Chondrocyte (in vitro differentiated cells): ENCODE data around the gene FBXO41. TPM values are rescaled to one million over a fixed set of nuclear protein-coding genes. Genes with fewer than 3 reads are reported as not detected.
A peak's percentile ranks its signal among the peaks of the same experiment; 100 is the strongest.

ENCODE experiments used
- DNase-seq: peaks from one replicate; pipeline ENCODE4 v3.0.0; 2021; ENCODE audit warnings: mixed read lengths, low spot score
- H3K27ac Mint-ChIP-seq: one replicate; pipeline ENCODE4 v1.8.0; 2021; ENCODE audit warnings: mild to moderate bottlenecking, moderate library complexity, mixed read lengths; ENCODE audit not compliant: unreplicated experiment
- H3K27me3 Mint-ChIP-seq: 2 replicates; pipeline ENCODE4 v1.8.0; 2021; ENCODE audit warnings: low read depth, mixed read lengths
- H3K36me3 Mint-ChIP-seq: 2 replicates; pipeline ENCODE4 v1.8.0; 2021; ENCODE audit warnings: low read depth, mixed read lengths
- H3K4me1 Mint-ChIP-seq: 2 replicates; pipeline ENCODE4 v1.8.0; 2021; ENCODE audit warnings: low read depth, mild to moderate bottlenecking, mixed read lengths
- H3K4me3 Mint-ChIP-seq: one replicate; pipeline ENCODE4 v1.8.0; 2021; ENCODE audit warnings: mild to moderate bottlenecking, moderate library complexity, mixed read lengths; ENCODE audit not compliant: unreplicated experiment
- H3K9me3 Mint-ChIP-seq: 2 replicates; pipeline ENCODE4 v1.8.0; 2021; ENCODE audit warnings: low read depth, mixed read lengths
- total RNA-seq: library from RNA; stranded (reverse); gene quantifications from 3 replicates; pipeline ENCODE4 v1.2.1, GENCODE V29; 2021
- TF ChIP-seq, protein P1 (sequence below): fragments of 200-600 bp; sonication (generic); IDR thresholded peaks from 2 replicates; pipeline ENCODE4 v1.5.0; 2021; ENCODE audit warnings: antibody characterized with exemption, mild to moderate bottlenecking, moderate library complexity

Gene FBXO41
- total RNA-seq, 1 donor from 2014 or later = 4.0 TPM

DNA sequence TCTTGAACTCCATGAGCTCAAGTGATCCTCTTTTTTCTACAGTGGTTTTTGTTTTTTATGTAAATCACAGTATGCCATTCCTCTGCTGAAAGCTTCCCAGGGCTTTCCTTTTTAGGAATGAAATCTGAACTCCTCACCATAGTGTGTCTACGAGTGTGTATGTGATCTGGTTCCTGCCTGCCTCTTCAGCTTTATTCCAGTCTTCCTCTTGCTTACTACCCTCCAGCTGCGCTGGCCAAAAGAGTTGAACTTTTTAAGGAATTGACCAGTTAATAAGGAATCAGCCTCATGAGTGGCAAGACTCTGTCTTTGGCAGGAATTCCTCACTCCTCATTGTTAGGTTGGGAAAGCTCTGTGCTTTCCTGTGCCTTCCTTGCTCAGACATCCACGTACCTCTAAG, 46.1 kb downstream of the FBXO41 start:
- Mint-ChIP-seq H3K9me3 (no peaks in the 10 kb centered on the region), H3K27me3 (no peaks in the 10 kb centered on the region), H3K36me3 (no peaks in the 10 kb centered on the region), H3K4me3 (no peak overlapping the region), H3K4me1 (peaks cover 40% of the 10 kb centered on the region), H3K27ac (no peak overlapping the region)
- DNase-seq = no peak
- TF ChIP-seq, protein P1, sequence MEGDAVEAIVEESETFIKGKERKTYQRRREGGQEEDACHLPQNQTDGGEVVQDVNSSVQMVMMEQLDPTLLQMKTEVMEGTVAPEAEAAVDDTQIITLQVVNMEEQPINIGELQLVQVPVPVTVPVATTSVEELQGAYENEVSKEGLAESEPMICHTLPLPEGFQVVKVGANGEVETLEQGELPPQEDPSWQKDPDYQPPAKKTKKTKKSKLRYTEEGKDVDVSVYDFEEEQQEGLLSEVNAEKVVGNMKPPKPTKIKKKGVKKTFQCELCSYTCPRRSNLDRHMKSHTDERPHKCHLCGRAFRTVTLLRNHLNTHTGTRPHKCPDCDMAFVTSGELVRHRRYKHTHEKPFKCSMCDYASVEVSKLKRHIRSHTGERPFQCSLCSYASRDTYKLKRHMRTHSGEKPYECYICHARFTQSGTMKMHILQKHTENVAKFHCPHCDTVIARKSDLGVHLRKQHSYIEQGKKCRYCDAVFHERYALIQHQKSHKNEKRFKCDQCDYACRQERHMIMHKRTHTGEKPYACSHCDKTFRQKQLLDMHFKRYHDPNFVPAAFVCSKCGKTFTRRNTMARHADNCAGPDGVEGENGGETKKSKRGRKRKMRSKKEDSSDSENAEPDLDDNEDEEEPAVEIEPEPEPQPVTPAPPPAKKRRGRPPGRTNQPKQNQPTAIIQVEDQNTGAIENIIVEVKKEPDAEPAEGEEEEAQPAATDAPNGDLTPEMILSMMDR = no peak

DNA sequence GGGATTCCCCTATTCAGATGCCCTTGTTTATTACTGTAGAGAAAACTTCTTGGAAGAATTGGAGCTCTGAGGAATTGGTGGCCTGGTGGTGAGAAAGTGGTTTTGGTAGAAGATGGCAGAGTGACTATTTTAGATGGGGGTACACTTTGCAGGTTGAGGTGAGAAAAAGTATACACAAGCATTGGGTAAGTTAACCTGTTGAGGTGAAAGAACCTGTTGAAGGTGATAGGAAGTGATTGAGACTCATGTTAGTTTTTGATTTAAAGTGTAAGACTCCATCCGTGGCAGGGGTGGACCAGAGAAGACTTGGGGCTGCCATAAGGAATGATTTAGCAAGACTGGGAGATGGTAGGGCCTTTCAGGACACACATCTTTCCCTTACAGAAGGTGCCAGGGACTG, 47.1 kb downstream of the FBXO41 start:
- peak overlapping the region; percentile 18 for H3K27ac Mint-ChIP-seq
- no peak overlapping the region for H3K4me3 Mint-ChIP-seq
- H3K9me3 Mint-ChIP-seq = no peaks in the 10 kb centered on the region
- no peaks in the 10 kb centered on the region for H3K36me3 Mint-ChIP-seq
- peaks cover 46% of the 10 kb centered on the region for H3K4me1 Mint-ChIP-seq
- TF ChIP-seq, protein P1 = no peak
- no peak for DNase-seq
- H3K27me3 Mint-ChIP-seq = no peaks in the 10 kb centered on the region

DNA sequence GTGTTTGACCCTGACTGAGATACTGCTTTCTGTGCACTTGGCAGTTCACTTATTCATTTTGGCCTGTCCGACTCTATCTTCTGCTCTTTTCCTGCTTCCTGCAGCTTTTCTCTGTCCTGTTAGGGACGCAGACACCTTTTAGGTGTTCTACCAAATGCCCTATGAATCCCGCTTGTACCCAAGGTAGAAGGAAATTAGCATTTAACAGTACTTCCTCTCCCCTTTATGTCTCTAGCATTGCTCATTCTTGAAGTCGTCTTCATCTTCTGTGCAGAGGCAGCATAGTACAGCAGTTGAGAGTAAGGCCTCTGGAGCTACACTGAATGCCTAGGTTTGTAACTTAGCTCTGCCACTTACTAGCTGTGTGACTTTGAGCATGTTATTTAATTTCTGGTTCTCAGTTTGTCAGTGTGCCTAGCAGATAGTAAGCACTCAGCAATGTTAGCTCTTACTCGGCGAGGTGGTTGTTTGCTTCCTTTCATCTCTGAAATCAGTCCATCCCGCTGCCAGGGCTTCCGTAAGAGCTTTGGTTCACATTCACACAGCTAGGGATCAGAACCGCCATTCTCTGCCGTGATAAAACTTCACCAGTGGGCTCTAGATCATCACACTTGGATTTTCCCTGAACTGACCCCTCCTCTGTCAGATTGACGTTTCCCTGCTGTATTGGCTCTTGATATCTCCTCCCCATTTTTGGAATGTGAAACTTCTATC, 48.8 kb downstream of the FBXO41 start:
- Mint-ChIP-seq H3K4me1 (peaks cover 46% of the 10 kb centered on the region), H3K4me3 (peak overlapping the region; percentile 96), H3K27ac (peak overlapping the region; percentile 95), H3K36me3 (no peaks in the 10 kb centered on the region), H3K27me3 (no peaks in the 10 kb centered on the region), H3K9me3 (no peaks in the 10 kb centered on the region)
- no peak for DNase-seq
- TF ChIP-seq, protein P1 = no peak

DNA sequence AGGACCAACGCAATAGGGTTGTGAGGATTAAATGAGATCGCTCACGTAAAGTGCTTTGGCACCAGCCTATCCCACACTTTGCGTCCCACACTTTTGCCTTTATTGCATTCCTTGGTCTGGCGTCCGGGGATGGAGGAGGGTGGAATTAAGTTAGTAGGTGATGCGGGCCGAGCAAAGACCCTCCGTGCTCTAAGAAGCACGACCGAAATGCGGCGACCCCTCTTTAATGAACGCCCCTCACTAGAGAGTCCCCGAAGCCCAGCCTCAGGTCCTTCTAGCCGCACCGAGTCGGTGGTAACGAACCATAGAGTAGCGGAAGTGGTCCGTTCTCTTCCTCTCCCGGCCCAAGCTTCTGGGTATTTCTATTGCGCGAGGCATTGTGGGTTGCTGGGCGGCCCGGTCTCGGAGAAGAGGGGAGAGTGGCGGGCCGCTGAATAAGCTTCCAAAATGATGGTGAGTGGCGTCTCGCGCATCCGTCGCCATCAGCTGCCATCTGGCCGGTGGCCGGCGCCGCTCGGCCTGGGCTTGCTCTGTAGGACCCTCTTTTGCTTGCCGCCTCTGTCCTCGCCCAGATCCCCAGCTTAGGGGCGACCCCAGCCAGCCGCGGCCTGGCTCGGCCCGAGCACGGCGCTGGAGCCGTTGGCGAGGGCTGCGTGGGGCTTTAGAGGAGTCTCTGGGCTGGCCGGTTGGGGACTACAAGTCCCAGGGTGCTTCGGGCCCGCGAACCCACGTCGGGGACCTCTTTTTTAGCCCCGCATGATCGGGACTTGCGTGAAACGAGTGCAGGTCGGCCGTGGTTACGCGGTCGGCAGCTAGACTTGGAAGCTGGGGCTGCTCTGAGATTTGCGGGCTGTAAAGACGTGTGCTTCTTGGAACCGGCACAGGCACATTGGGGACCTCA, 50.1 kb downstream of the FBXO41 start, which contains the start of gene CCT7:
CCT7 (plus strand) TSS at position 377 of the 901 bp plus-strand sequence; CDS start at position 448, 71 bp downstream.
- peaks cover 41% of the 10 kb centered on the region for H3K4me1 Mint-ChIP-seq
- H3K27ac Mint-ChIP-seq = peak within 1 kb of the TSS; percentile 95
- H3K27me3 Mint-ChIP-seq = no peaks in the 10 kb centered on the region
- TF ChIP-seq, protein P1 = no peak
- no peak for DNase-seq
- H3K9me3 Mint-ChIP-seq = no peaks in the 10 kb centered on the region
- H3K4me3 Mint-ChIP-seq = peak within 1 kb of the TSS; percentile 96
- peaks cover 1% of the 10 kb centered on the region for H3K36me3 Mint-ChIP-seq

DNA sequence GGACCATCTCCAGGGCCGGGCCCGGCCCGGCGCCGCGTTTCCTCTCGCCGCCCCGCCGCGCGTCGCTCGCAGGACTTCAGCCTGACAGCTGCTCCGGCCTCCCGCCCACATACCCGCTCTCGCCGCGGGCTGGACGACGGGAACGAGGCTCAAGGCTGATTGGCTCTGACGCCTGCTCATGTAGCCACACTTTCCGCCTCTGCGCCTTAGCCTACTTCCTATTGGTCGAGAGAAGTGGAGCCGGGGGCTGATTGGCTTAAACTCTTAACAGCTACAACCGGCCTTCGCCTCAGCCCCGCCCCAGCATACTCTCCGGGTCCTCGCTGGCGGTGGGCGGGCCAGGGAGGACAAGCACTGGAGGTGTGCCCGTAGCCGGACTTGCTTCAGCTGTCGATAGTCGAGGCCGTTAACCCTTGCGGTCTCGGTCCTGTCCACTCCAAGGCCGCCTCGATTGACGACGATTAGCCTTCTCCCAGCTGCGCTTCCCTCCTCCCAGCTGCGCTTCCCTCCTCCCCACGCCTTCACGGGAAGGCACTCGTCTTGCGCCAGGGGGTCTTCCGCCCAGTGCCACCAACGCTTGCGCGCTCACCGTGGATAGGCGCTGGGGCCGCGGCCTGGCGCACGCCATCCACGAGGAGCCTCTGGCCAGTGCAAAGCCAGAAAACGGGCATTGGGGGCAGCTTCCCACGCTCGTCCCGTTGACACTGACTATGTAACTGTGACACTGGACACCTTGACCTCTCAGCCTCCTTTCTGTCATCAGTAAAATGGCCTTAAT, 50.9 kb downstream of the FBXO41 start, which contains the start of gene PRADC1:
PRADC1 (minus strand) TSS at position 86 of the 778 bp plus-strand sequence; CDS start at position 7, 79 bp downstream.
- peak; percentile 100 for DNase-seq
- no peaks in the 10 kb centered on the region for H3K9me3 Mint-ChIP-seq
- no peaks in the 10 kb centered on the region for H3K27me3 Mint-ChIP-seq
- peaks cover 35% of the 10 kb centered on the region for H3K4me1 Mint-ChIP-seq
- H3K4me3 Mint-ChIP-seq = peak within 1 kb of the TSS; percentile 96
- TF ChIP-seq, protein P1 = no peak
- peaks cover 1% of the 10 kb centered on the region for H3K36me3 Mint-ChIP-seq
- H3K27ac Mint-ChIP-seq = peak within 1 kb of the TSS; percentile 95
